Thyroid gland (tissue), 4 donors: ENCODE results near the gene TLR9.

Experiments
- CTCF ChIP-seq, 6 experiments: fragments of 200-600 bp in 3 of 6; fragments of 450-650 bp in 3 of 6; sonication (generic) in 3 of 6; IDR thresholded peaks; one replicate each; pipeline ENCODE4 v1.5.1; 2016 to 2019; ENCODE audit warnings: antibody characterized with exemption in 6 of 6, mild to moderate bottlenecking in 2 of 6, inconsistent platforms in 1 of 6, moderate library complexity in 1 of 6
- POLR2A ChIP-seq, 2 donors: fragments of 450-650 bp; IDR thresholded peaks; one replicate each; pipeline ENCODE4 v1.6.1; 2017; ENCODE audit warnings: antibody characterized with exemption in 2 of 2, mild to moderate bottlenecking in 2 of 2, moderate library complexity in 1 of 2

GRCh38 chr3:52191663-52192062 is 33.8 kb downstream of the TLR9 start:
- no peak for TF ChIP-seq CTCF (IDR thresholded peaks at IDR 0.05)
- TF ChIP-seq POLR2A (IDR thresholded peaks at IDR 0.05): no peak
